GM21526 (cell line): Measurements from ENCODE around the gene MAPK6.
"Not testable (repeated sequence)": the region's sequence is repeated elsewhere in the genome, so short reads cannot be mapped to it uniquely, and the experiment has no call there.

Source experiments
- ATAC-seq: cut with Tn5 transposase; IDR thresholded peaks from one replicate; pipeline ENCODE4 v1.9.1; 2021; ENCODE audit warnings: moderate library complexity; ENCODE audit not compliant: unreplicated experiment, low FRiP score

Gene MAPK6

GRCh38 chr15:52042051-52042851 lies 23.2 kb downstream of the MAPK6 start:
- ATAC-seq = no peak

- ATAC-seq = not testable (repeated sequence)
Observed at GRCh38 chr15:52045795-52046298, 26.8 kb downstream of the MAPK6 start.

- ATAC-seq = not testable (repeated sequence)
Observed at GRCh38 chr15:52046552-52046951, 27.5 kb downstream of the MAPK6 start.

GRCh38 chr15:52050416-52050815 lies 31.4 kb downstream of the MAPK6 start:
- no peak for ATAC-seq

GRCh38 chr15:52052066-52052935 lies 33.3 kb downstream of the MAPK6 start:
- ATAC-seq = no peak

GRCh38 chr15:52054381-52054780 lies 35.4 kb downstream of the MAPK6 start:
- no peak for ATAC-seq

- not testable (repeated sequence) for ATAC-seq
Observed at GRCh38 chr15:52054858-52055257, 35.8 kb downstream of the MAPK6 start.

GRCh38 chr15:52056001-52056400 lies 37.0 kb downstream of the MAPK6 start:
- no peak for ATAC-seq

- no peak for ATAC-seq
Observed at GRCh38 chr15:52056496-52056895, 37.5 kb downstream of the MAPK6 start.

- ATAC-seq = no peak
Observed at GRCh38 chr15:52057996-52058395, 39.0 kb downstream of the MAPK6 start.

- ATAC-seq = no peak
Observed at GRCh38 chr15:52060501-52060900, 41.5 kb downstream of the MAPK6 start.

GRCh38 chr15:52066842-52067544 lies 48.0 kb downstream of the MAPK6 start:
- no peak for ATAC-seq

GRCh38 chr15:52067545-52067926 lies 48.5 kb downstream of the MAPK6 start:
- ATAC-seq = no peak

GRCh38 chr15:52068004-52068615 lies 49.1 kb downstream of the MAPK6 start:
- ATAC-seq = no peak

GRCh38 chr15:52069559-52069958 lies 50.5 kb downstream of the MAPK6 start:
- ATAC-seq = no peak

GRCh38 chr15:52071570-52071969 lies 52.6 kb downstream of the MAPK6 start:
- ATAC-seq = no peak

GRCh38 chr15:52076889-52077781 lies 58.1 kb downstream of the MAPK6 start:
- ATAC-seq = no peak

GRCh38 chr15:52078197-52078875 lies 59.3 kb downstream of the MAPK6 start:
- ATAC-seq = no peak
